Activated naive CD8-positive, alpha-beta T cell treated with anti-CD3 and anti-CD28 coated beads, Interleukin-2, amount 50 U/mL, for 16 hours (primary cell): Measurements from ENCODE around the gene DNAJB8.

Source experiments
- DNase-seq: peaks from one replicate; pipeline ENCODE4 v3.0.0-alpha.2; 2020; ENCODE audit warnings: low read depth, low spot score

Gene DNAJB8

GRCh38 chr3:128427175-128427857 lies 39.4 kb downstream of the DNAJB8 start:
- DNase-seq, result no peak

- DNase-seq, result peak; percentile 34
Observed at GRCh38 chr3:128426128-128426921, 40.4 kb downstream of the DNAJB8 start.

- DNase-seq, result no peak
Observed at GRCh38 chr3:128425846-128426127, 40.9 kb downstream of the DNAJB8 start.

- no peak for DNase-seq
Observed at GRCh38 chr3:128425142-128425845, 41.4 kb downstream of the DNAJB8 start.

DNA sequence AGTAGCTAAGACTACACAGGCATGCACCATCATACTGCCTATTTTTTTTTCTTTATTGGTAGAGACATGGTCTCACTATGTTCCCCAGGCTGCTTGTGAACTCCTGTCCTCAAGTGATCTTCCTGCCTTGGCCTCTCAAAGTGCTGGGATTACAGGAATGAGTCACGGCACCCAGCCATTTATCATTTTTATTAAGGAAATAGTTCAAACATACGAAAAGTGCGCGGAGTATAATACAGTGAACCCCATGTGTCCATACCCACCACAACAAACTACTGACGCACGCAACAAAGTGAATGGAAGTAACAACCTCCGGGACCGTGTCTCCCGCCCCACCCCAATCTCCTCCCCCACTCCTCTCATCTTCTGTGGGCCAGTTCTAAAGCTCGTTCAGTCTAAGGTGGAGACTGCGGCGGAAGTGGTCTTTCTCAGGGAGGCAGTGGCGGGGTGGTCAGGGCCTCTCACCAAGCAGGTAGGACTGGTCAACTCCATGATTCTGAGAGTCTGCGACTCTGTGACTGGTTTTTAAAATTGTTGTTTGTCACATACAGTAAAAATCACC lies 42.1 kb downstream of the DNAJB8 start:
- DNase-seq, result no peak

GRCh38 chr3:128423525-128424147 lies 43.1 kb downstream of the DNAJB8 start:
- no peak for DNase-seq

DNA sequence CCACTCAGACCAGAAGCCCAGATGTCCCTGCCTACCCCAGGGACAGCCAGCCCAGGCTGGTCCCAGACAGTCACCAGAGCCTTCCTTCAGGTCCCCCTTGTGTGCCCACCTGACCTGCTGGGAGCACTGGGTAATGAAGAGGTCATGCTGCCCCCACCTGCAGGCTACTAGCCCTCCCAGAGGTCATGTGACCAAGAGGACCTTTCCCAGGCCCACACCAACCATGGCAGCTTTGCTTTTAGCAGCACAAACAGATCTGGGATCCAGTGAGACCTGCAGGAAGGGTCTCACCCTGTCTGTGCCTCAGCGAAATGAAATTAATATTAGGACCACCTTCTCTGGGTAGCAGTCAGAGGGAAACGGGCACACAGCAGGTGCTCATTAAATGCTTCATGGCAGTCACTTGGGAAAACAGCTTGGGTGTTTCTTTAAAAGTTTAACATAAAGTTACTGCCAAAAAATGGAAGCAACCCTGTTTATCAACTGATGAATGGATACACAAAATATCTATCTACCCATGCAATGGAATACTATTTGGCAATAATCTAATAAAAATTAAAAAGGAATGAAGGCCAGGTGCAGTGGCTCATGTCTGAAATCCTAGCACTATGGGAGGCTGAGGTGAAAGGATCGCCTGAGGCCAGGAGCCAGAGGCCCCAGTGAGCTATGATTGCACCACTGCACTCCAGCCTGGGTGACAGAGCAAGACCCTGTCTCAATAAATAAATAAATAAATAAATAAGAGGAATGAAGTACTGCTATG lies 43.7 kb downstream of the DNAJB8 start:
- DNase-seq, result no peak

GRCh38 chr3:128421966-128422365 lies 44.7 kb downstream of the DNAJB8 start:
- DNase-seq, result no peak

DNA sequence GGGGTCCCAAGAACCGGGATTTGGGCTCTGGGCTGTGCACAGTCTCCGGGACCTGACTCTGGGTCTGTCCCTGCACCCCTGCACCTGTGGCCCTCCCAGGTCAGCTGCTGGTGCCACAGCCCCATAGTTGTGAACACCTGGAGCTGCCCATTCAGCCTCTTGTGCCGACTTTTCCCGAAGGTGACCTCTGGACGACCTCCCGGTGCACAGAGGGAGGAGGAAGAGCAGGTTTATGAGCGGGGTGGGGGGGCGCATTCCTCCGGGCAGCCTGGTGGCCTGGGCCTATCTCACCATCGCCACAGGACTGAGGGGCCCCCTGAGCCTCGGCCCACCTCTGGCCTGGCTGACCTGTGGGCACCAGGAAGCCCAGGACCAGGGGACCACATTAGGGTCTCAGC lies 45.3 kb downstream of the DNAJB8 start:
- no peak for DNase-seq

GRCh38 chr3:128420720-128421438 lies 45.8 kb downstream of the DNAJB8 start:
- no peak for DNase-seq

DNA sequence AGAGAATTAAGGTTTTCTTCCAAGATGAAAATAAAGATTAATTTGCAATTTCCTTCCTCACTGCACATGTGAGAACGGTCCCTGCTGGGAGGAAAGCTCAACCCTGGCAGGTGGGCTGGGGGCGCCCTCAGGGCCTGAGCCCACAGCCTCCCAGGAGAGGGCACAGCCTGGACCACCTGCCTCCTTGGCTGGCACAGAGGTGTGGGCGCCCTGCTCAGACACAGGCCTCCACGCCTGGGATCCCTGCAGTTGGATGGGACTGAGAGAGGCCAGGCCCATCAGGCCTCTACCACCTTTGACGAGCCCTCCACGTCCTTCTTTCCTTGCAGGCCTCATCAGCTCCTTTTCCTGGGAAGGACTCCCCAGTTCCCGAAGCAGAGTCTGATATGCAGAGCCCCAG lies 46.4 kb downstream of the DNAJB8 start:
- DNase-seq, result no peak

- no peak for DNase-seq
Observed at GRCh38 chr3:128419311-128419710, 47.4 kb downstream of the DNAJB8 start.

GRCh38 chr3:128418900-128419299 lies 47.8 kb downstream of the DNAJB8 start:
- no peak for DNase-seq

DNA sequence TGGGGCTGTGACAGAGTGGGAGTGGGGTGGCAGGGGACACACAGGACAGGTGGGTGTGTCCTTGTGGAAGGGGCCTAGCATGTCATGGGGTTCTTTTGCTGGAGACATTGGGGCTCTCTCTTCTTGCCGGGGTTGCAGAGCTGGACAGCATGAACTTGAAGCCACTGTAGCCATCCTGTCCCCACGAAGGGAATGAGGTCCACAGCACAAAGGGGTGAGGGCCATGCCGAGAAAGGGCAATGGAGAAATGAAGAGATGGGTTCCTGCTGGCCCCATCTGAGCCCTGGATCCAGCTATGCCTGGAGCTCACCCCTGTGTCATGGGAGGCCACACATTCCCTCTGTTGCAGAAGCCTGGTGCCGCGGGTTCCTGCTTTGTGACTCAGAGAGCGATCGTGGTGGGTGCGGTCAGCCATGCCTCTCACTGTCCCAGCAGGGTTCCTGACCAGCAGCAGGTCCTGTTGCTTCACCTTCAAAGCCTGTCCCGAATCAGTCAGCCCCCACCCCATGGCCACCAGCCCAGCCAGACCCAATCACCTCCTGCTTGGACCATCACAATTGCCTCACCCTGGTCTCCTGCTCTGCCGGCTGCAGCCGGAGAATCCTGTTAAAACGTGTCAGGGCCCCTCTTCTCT lies 50.0 kb downstream of the DNAJB8 start:
- DNase-seq, result no peak

GRCh38 chr3:128415773-128416577 lies 50.7 kb downstream of the DNAJB8 start:
- DNase-seq, result no peak

- no peak for DNase-seq
Observed at GRCh38 chr3:128415200-128415772, 51.4 kb downstream of the DNAJB8 start.

GRCh38 chr3:128413413-128414205 lies 53.1 kb downstream of the DNAJB8 start:
- DNase-seq, result no peak

DNA sequence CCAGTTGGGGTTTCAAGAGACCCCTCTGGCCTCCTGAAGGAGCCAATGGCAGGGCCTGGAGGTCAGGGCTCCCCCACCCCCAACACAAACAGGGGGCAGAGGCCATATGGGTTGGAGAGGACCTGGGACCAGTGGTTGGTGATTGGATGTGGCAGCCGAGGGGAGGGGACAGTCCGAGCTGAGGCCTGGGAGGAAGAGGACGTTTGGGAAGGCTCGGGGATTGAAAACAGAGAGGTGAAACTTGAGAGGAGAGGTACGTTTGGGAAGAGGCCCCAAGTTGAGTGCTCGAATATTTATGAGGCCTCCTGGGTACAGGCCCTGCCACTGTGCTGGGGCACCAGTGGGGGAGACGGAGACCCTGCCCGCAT lies 53.7 kb downstream of the DNAJB8 start:
- no peak for DNase-seq
